Smooth muscle cell (in vitro differentiated cells): ENCODE data around the gene ENTHD1. TPM values are rescaled to one million over a fixed set of nuclear protein-coding genes. Genes with fewer than 3 reads are reported as not detected.
A peak's percentile ranks its signal among the peaks of the same experiment; 100 is the strongest.

Experiments used
- DNase-seq: peaks from one replicate; lab custom pipeline; 2025; ENCODE audit not compliant: unreplicated experiment; lab: John Stamatoyannopoulos, UW
- H2AFZ ChIP-seq: fragments of 200-600 bp; sonication (generic); 2 replicates; pipeline ENCODE4 v1.6.0; 2016; ENCODE audit warnings: antibody characterized with exemption, low read depth, mild to moderate bottlenecking
- H3F3A ChIP-seq: fragments of 200-600 bp; sonication (generic); 2 replicates; pipeline ENCODE4 v1.6.0; 2017; ENCODE audit warnings: antibody characterized with exemption, low read depth
- H3K27ac ChIP-seq: fragments of 200-600 bp; sonication (generic); 2 replicates; pipeline ENCODE4 v1.5.1; 2016; ENCODE audit warnings: low read depth, mild to moderate bottlenecking
- H3K27me3 ChIP-seq: fragments of 200-600 bp; sonication (generic); 2 replicates; pipeline ENCODE4 v1.6.1; 2016; ENCODE audit warnings: low read depth, mild to moderate bottlenecking
- H3K36me3 ChIP-seq: fragments of 200-600 bp; sonication (generic); 2 replicates; pipeline ENCODE4 v1.5.1; 2016; ENCODE audit warnings: low read depth
- H3K4me1 ChIP-seq: fragments of 200-600 bp; sonication (generic); 2 replicates; pipeline ENCODE4 v1.5.1; 2016; ENCODE audit warnings: low read depth
- H3K4me2 ChIP-seq: fragments of 200-600 bp; sonication (generic); 2 replicates; pipeline ENCODE4 v1.6.0; 2016; ENCODE audit warnings: mild to moderate bottlenecking
- H3K4me3 ChIP-seq: fragments of 200-600 bp; sonication (generic); 2 replicates; pipeline ENCODE4 v1.5.1; 2016; ENCODE audit warnings: mild to moderate bottlenecking
- H3K79me2 ChIP-seq: fragments of 200-600 bp; sonication (generic); 2 replicates; pipeline ENCODE4 v1.6.0; 2016; ENCODE audit warnings: low read depth, mild to moderate bottlenecking
- H3K9ac ChIP-seq: fragments of 200-600 bp; sonication (generic); 2 replicates; pipeline ENCODE4 v1.6.0; 2016; ENCODE audit warnings: low read depth
- H3K9me3 ChIP-seq: fragments of 200-600 bp; sonication (generic); replicated peaks from 2 replicates; pipeline ENCODE4 v1.5.1; 2016; ENCODE audit warnings: low read depth
- H4K20me1 ChIP-seq: fragments of 200-600 bp; sonication (generic); 2 replicates; pipeline ENCODE4 v1.6.0; 2016; ENCODE audit warnings: low read depth
- CTCF ChIP-seq: fragments of 200-600 bp; sonication (generic); IDR thresholded peaks from 2 replicates; pipeline ENCODE4 v1.5.1; 2017; ENCODE audit warnings: borderline replicate concordance, mild to moderate bottlenecking, antibody characterized with exemption; ENCODE audit not compliant: insufficient read depth, poor library complexity, severe bottlenecking
- WGBS: methylation state at CpG from one replicate; pipeline ENCODE4 v1.1.7; 2016; ENCODE audit warnings: low lambda C conversion rate; 5-methylcytosine and 5-hydroxymethylcytosine counted together
- polyA plus RNA-seq: library from polyadenylated mRNA; unstranded; fragments of >200 nt; fragmentation: Nextera tagmentation; extraction: Ambion mirVana; gene quantifications from 2 replicates; pipeline ENCODE4 v1.2.1, GENCODE V29; 2016
- total RNA-seq: library from RNA; depleted of rRNA; stranded (reverse); fragments of >200 nt; gene quantifications from 2 replicates; pipeline ENCODE4 v1.2.3, GENCODE V29; 2014

ENTHD1 gene
- total and polyA plus RNA-seq, 2 experiments from 2014 or later, result not detected

DNA sequence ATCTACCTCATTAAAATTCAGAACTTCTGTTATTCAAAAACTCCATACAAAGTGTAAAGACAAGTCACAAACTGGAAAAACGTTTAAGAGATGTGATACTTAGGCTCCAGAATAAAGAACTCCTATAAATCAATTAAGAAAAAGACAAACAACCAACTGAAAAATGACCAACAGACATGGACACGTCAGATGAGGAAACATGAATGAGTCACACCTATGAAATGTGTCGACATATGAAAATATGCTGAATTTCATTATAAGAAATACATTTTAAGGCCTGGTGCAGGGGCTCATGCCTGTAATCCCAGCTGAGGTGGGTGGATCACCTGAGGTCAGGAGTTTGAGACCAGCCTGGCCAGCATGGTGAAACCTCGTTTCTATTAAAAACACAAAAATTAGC lies 78.7 kb downstream of the ENTHD1 start:
- no peak overlapping the region for H3K9ac ChIP-seq
- H3K27ac ChIP-seq, result no peak overlapping the region
- H3F3A ChIP-seq, result peaks cover 4% of the 10 kb centered on the region
- no peaks in the 10 kb centered on the region for H3K79me2 ChIP-seq
- H2AFZ ChIP-seq, result no peak overlapping the region
- no peaks in the 10 kb centered on the region for H3K9me3 ChIP-seq
- no peak overlapping the region for H3K4me2 ChIP-seq
- WGBS, result 73% methylated on average over 4 of the region's 4 CpGs
- no peaks in the 10 kb centered on the region for H3K4me1 ChIP-seq
- no peak overlapping the region for H3K4me3 ChIP-seq
- no peaks in the 10 kb centered on the region for H3K36me3 ChIP-seq
- peaks cover 16% of the 10 kb centered on the region for H3K27me3 ChIP-seq
- DNase-seq, result no peak
- no peaks in the 10 kb centered on the region for H4K20me1 ChIP-seq
- TF ChIP-seq CTCF, result no peak

DNA sequence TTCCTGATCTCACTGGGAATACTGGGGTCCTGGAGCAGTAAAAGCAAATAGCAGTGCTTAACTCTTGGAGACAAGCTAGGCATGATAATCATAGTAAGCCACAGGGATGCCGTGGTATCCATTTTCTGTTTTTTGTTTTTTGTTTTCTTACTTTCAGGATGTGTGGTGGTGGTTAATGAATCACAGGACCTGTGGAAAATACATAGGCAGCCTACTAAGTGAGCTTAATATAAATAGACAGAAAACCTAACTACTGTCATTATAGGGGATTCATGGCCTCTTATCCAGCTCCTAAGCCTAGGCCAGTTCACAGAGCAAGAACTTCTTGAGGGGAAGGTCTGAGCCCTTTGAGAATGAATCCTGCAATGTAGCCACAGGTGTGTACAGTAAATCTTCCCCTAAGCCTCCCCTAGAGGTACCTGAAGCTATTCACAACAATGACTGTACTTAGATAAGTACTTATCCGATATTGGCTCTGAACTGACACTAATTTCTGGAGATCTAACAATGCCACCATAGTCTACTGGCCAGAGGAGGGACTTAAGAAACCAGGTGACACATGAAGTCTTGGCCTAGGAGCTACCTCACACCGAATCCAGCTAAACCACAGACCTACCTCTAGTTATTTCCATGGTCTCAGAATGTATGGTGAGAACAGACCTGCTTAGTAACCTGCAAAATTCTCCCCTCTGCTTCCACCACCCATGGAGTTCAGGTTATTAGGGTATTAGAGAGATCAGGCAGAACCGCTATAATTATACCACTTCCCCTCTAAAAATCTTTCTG lies 83.6 kb downstream of the ENTHD1 start:
- H3K4me2 ChIP-seq, result no peak overlapping the region
- H3K79me2 ChIP-seq, result no peaks in the 10 kb centered on the region
- H3F3A ChIP-seq, result no peaks in the 10 kb centered on the region
- no peaks in the 10 kb centered on the region for H3K36me3 ChIP-seq
- peaks cover 21% of the 10 kb centered on the region for H3K27me3 ChIP-seq
- H3K27ac ChIP-seq, result no peak overlapping the region
- no peak overlapping the region for H3K9ac ChIP-seq
- WGBS, result 84% methylated on average over 4 of the region's 4 CpGs
- H3K4me3 ChIP-seq, result no peak overlapping the region
- no peaks in the 10 kb centered on the region for H3K9me3 ChIP-seq
- H2AFZ ChIP-seq, result no peak overlapping the region
- DNase-seq, result no peak
- no peaks in the 10 kb centered on the region for H4K20me1 ChIP-seq
- H3K4me1 ChIP-seq, result peaks cover 8% of the 10 kb centered on the region
- no peak for TF ChIP-seq CTCF

DNA sequence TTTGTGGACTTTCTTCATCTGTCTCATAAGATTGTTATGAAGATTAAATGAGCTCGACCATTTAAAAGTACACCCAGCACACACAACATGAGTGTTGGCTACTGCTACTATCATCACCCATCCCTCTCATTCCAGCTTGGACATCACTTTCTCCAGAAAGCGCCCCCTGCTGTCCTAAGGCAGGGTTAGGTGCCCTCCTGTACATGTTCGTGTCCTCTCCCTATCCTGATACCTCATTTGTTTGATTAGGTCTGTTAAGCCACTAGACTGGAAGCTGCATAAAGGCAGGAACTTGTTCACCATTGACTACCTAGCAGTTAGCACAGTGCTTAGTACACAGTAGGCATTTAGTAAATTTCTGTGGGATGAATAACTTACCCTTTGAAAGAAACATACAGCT lies 85.5 kb downstream of the ENTHD1 start:
- 18% methylated on average over 3 of the region's 3 CpGs for WGBS
- no peak overlapping the region for H3K4me2 ChIP-seq
- no peak overlapping the region for H3K9ac ChIP-seq
- H3K4me3 ChIP-seq, result no peak overlapping the region
- no peaks in the 10 kb centered on the region for H3F3A ChIP-seq
- H3K79me2 ChIP-seq, result no peaks in the 10 kb centered on the region
- DNase-seq, result no peak
- H3K4me1 ChIP-seq, result peaks cover 8% of the 10 kb centered on the region
- no peak overlapping the region for H3K27ac ChIP-seq
- H3K9me3 ChIP-seq, result no peaks in the 10 kb centered on the region
- H2AFZ ChIP-seq, result no peak overlapping the region
- H3K36me3 ChIP-seq, result no peaks in the 10 kb centered on the region
- peaks cover 27% of the 10 kb centered on the region for H3K27me3 ChIP-seq
- no peaks in the 10 kb centered on the region for H4K20me1 ChIP-seq
- peak; percentile 5 for TF ChIP-seq CTCF

DNA sequence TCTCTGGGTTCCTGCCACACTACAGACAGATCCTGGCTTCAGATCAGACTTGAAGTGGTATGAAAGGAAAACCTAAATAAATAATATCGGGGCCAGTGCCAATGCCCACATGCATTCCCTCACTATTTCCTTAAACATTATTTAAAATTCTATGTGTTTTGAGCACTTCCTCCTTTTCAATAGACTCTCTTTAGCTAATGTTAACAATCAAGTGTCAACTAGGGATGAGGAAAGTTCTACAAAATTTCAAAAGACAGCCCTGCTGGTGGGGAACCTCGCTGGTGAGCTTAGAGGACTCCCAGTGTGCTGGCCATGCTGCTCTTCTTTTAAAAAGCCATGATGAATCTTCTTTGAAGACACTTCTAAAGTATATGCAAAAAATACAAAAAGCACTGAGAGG lies 87.5 kb downstream of the ENTHD1 start:
- H3K27me3 ChIP-seq, result peaks cover 34% of the 10 kb centered on the region

More for the DNA sequence above, 87.5 kb downstream of the ENTHD1 start:
- no peaks in the 10 kb centered on the region for H3K79me2 ChIP-seq
- H3K4me2 ChIP-seq, result no peak overlapping the region
- no peaks in the 10 kb centered on the region for H4K20me1 ChIP-seq
- no peaks in the 10 kb centered on the region for H3K9me3 ChIP-seq
- 83% methylated on average over 2 of the region's 2 CpGs for WGBS
- no peaks in the 10 kb centered on the region for H3K36me3 ChIP-seq
- H3F3A ChIP-seq, result no peaks in the 10 kb centered on the region
- DNase-seq, result no peak
- H2AFZ ChIP-seq, result no peak overlapping the region
- no peak for TF ChIP-seq CTCF
- H3K27ac ChIP-seq, result no peak overlapping the region
- H3K4me3 ChIP-seq, result no peak overlapping the region
- peaks cover 8% of the 10 kb centered on the region for H3K4me1 ChIP-seq
- H3K9ac ChIP-seq, result no peak overlapping the region
